H1 (cell line): ENCODE data around the gene CORO2B. TPM values are rescaled to one million over a fixed set of nuclear protein-coding genes. Genes with fewer than 3 reads are reported as not detected.

Experiments used
- CTCF ChIA-PET: fragments of 300-600 bp; sonication (Branson Sonifier 250); formaldehyde crosslinking; loops from one replicate; lab custom pipeline; 2021; ENCODE audit not compliant: partially characterized antibody; lab: Charles Lee
- POLR2A ChIA-PET: fragments of 300-600 bp; sonication (Branson Sonifier 250); formaldehyde crosslinking; loops from one replicate; lab custom pipeline; 2021; ENCODE audit warnings: inconsistent platforms; ENCODE audit not compliant: partially characterized antibody; lab: Charles Lee
- DNase-seq, 2 experiments: peaks; one replicate each; pipeline versions ENCODE4 v3.0.0 to v3.0.0-alpha.2; 2010 to 2022; ENCODE audit warnings: low spot score in 2 of 2, low read depth in 1 of 2, mixed read lengths in 1 of 2
- FAIRE-seq: peaks from 2 replicates; lab custom pipeline; 2011; peaks lifted over from hg19 to GRCh38; lab: Jason Lieb, UNC
- H2AFZ ChIP-seq: 2 replicates; pipeline ENCODE4 v1.8.1; 2012; ENCODE audit warnings: low read length, inconsistent platforms
- H2AK5ac ChIP-seq: 2 replicates; pipeline ENCODE4 v1.6.1; 2013; ENCODE audit warnings: low read depth, low read length
- H2BK120ac ChIP-seq: replicated peaks from 2 replicates; pipeline ENCODE3; 2013; ENCODE audit warnings: low read depth, low read length, inconsistent platforms
- H2BK12ac ChIP-seq: 2 replicates; pipeline ENCODE4 v1.6.1; 2013; ENCODE audit warnings: low read depth, low read length
- H2BK15ac ChIP-seq: 2 replicates; pipeline ENCODE4 v1.6.1; 2013; ENCODE audit warnings: low read length
- H2BK20ac ChIP-seq: 2 replicates; pipeline ENCODE4 v1.6.1; 2013; ENCODE audit warnings: low read length
- H2BK5ac ChIP-seq: 2 replicates; pipeline ENCODE4 v1.6.1; 2013; ENCODE audit warnings: low read depth, low read length
- H3K14ac ChIP-seq: 2 replicates; pipeline ENCODE4 v1.6.1; 2013; ENCODE audit warnings: inconsistent platforms; ENCODE audit not compliant: insufficient read length
- H3K18ac ChIP-seq: 2 replicates; pipeline ENCODE4 v1.6.1; 2013; ENCODE audit warnings: low read length; ENCODE audit errors: extremely low read depth
- H3K23ac ChIP-seq: 2 replicates; pipeline ENCODE4 v1.6.1; 2013; ENCODE audit warnings: inconsistent platforms; ENCODE audit not compliant: insufficient read length
- H3K23me2 ChIP-seq: 2 replicates; pipeline ENCODE4 v1.6.1; 2013; ENCODE audit warnings: low read depth, low read length
- H3K27ac ChIP-seq: 2 replicates; pipeline ENCODE4 v1.6.1; 2011; ENCODE audit warnings: low read depth, low read length, inconsistent platforms
- H3K27me3 ChIP-seq, 4 experiments: replicated peaks in 1 of 4; 1 replicate in 1 of 4; 2 replicates in 3 of 4; pipeline versions ENCODE4 v1.6.1 to v1.8.1; 2011 to 2013; ENCODE audit warnings: low read length in 3 of 4, mild to moderate bottlenecking in 3 of 4, inconsistent platforms in 2 of 4, mixed read lengths in 2 of 4, moderate library complexity in 1 of 4; ENCODE audit not compliant: control insufficient read depth in 3 of 4, insufficient read depth in 3 of 4; ENCODE audit errors: extremely low read depth in 1 of 4
- H3K36me3 ChIP-seq, 4 experiments: 2 replicates each; pipeline versions ENCODE4 v1.6.1 to v1.8.1; 2011 to 2013; ENCODE audit warnings: mild to moderate bottlenecking in 4 of 4, low read length in 3 of 4, moderate library complexity in 2 of 4, control low read depth in 1 of 4, inconsistent platforms in 1 of 4; ENCODE audit not compliant: insufficient read depth in 4 of 4, control insufficient read depth in 2 of 4
- H3K4ac ChIP-seq: replicated peaks from 2 replicates; pipeline ENCODE3; 2013; ENCODE audit warnings: low read length, low read depth, mixed read lengths, inconsistent platforms; ENCODE audit not compliant: insufficient read length
- H3K4me1 ChIP-seq, 4 experiments: replicated peaks in 1 of 4; 1 replicate in 1 of 4; 2 replicates in 3 of 4; pipeline versions ENCODE4 v1.6.1 to v1.8.1; 2011 to 2013; ENCODE audit warnings: low read length in 3 of 4, inconsistent platforms in 2 of 4, mixed read lengths in 1 of 4; ENCODE audit not compliant: insufficient read depth in 4 of 4, control insufficient read depth in 3 of 4
- H3K4me2 ChIP-seq, 2 experiments: 2 replicates each; pipeline versions ENCODE4 v1.6.1 to v1.8.1; 2011 to 2013; ENCODE audit warnings: low read depth in 2 of 2, low read length in 2 of 2, control low read depth in 1 of 2, inconsistent platforms in 1 of 2, mild to moderate bottlenecking in 1 of 2; ENCODE audit not compliant: insufficient read depth in 1 of 2
- H3K4me3 ChIP-seq, 4 experiments: fragments of 200-600, 300-600 bp in 1 of 4; sonication (generic), shearing (Covaris generic), sonication (Bioruptor Twin) in 1 of 4; 2 replicates each; pipeline versions ENCODE4 v1.5.1 to v1.8.1; 2011 to 2016; ENCODE audit warnings: low read length in 4 of 4, low read depth in 3 of 4, control low read depth in 2 of 4, inconsistent platforms in 2 of 4, mild to moderate bottlenecking in 2 of 4, mixed read lengths in 1 of 4, moderate library complexity in 1 of 4; ENCODE audit not compliant: insufficient read depth in 2 of 4; ENCODE audit errors: extremely low read depth in 1 of 4
- H3K56ac ChIP-seq: replicated peaks from 2 replicates; pipeline ENCODE3; 2013; ENCODE audit warnings: low read depth, mild to moderate bottlenecking, mixed read lengths, low read length, inconsistent platforms; ENCODE audit not compliant: insufficient read length
- H3K79me1 ChIP-seq: 2 replicates; pipeline ENCODE4 v1.6.1; 2013; ENCODE audit warnings: low read depth, low read length, control low read depth
- H3K79me2 ChIP-seq, 2 experiments: 2 replicates each; pipeline versions ENCODE4 v1.6.1 to v1.8.1; 2012 to 2013; ENCODE audit warnings: low read length in 2 of 2, mild to moderate bottlenecking in 2 of 2, inconsistent platforms in 1 of 2; ENCODE audit not compliant: insufficient read depth in 2 of 2, control insufficient read depth in 1 of 2
- H3K9ac ChIP-seq, 4 experiments: replicated peaks in 1 of 4; 1 replicate in 1 of 4; 2 replicates in 3 of 4; pipeline versions ENCODE4 v1.6.1 to v1.8.1; 2011 to 2013; ENCODE audit warnings: low read depth in 3 of 4, low read length in 3 of 4, control low read depth in 2 of 4, mild to moderate bottlenecking in 2 of 4, moderate library complexity in 2 of 4, inconsistent platforms in 1 of 4; ENCODE audit errors: extremely low read depth in 1 of 4
- H3K9me3 ChIP-seq, 2 experiments: 2 replicates each; pipeline versions ENCODE4 v1.6.1 to v1.8.1; 2012 to 2013; ENCODE audit warnings: mild to moderate bottlenecking in 2 of 2, moderate library complexity in 2 of 2, control low read depth in 1 of 2, inconsistent platforms in 1 of 2, low read depth in 1 of 2, low read length in 1 of 2, mixed read lengths in 1 of 2; ENCODE audit not compliant: insufficient read depth in 2 of 2
- H4K20me1 ChIP-seq, 2 experiments: replicated peaks in 1 of 2; 2 replicates each; pipeline versions ENCODE3 to v1.8.1; 2011 to 2013; ENCODE audit warnings: inconsistent platforms in 2 of 2, low read length in 2 of 2, mild to moderate bottlenecking in 1 of 2; ENCODE audit not compliant: insufficient read depth in 2 of 2, control insufficient read depth in 1 of 2
- H4K5ac ChIP-seq: 2 replicates; pipeline ENCODE4 v1.6.1; 2013; ENCODE audit warnings: low read length, low read depth, mixed read lengths, inconsistent platforms; ENCODE audit not compliant: insufficient read length
- H4K8ac ChIP-seq: 2 replicates; pipeline ENCODE4 v1.8.0; 2013; ENCODE audit warnings: mild to moderate bottlenecking, moderate library complexity, low read length, inconsistent platforms; ENCODE audit not compliant: insufficient read depth; ENCODE audit errors: extremely low read depth
- H4K91ac ChIP-seq: replicated peaks from 2 replicates; pipeline ENCODE3; 2013; ENCODE audit warnings: low read length, mixed read lengths, inconsistent platforms; ENCODE audit not compliant: insufficient read length
- CEBPB ChIP-seq: IDR thresholded peaks from 2 replicates; pipeline ENCODE4 v1.6.1; 2012; ENCODE audit warnings: low read depth, low read length
- CREB1 ChIP-seq: IDR thresholded peaks from 2 replicates; pipeline ENCODE4 v1.6.1; 2012; ENCODE audit warnings: inconsistent platforms
- CTBP2 ChIP-seq: IDR thresholded peaks from 2 replicates; pipeline ENCODE4 v1.7.0; 2011; ENCODE audit warnings: borderline replicate concordance, mild to moderate bottlenecking, moderate library complexity, mixed read lengths, low read length; ENCODE audit not compliant: insufficient read depth, insufficient read length
- FOSL1 ChIP-seq: IDR thresholded peaks from 2 replicates; pipeline ENCODE4 v1.6.1; 2011; ENCODE audit warnings: mild to moderate bottlenecking, low read depth, low read length, moderate library complexity; ENCODE audit not compliant: insufficient read depth
- HDAC6 ChIP-seq: IDR thresholded peaks from one replicate; pipeline ENCODE4 v1.7.1; 2012; ENCODE audit warnings: low read depth, mild to moderate bottlenecking, inconsistent platforms, low read length, moderate library complexity
- MAFK ChIP-seq: IDR thresholded peaks from 2 replicates; pipeline ENCODE4 v1.6.1; 2012; ENCODE audit warnings: low read depth, mild to moderate bottlenecking, improper control_type of control experiment, low read length
- NRF1 ChIP-seq: IDR thresholded peaks from 2 replicates; pipeline ENCODE4 v1.6.1; 2011; ENCODE audit warnings: mild to moderate bottlenecking, low read depth, low read length, improper control_type of control experiment
- RBBP5 ChIP-seq: IDR thresholded peaks from 2 replicates; pipeline ENCODE4 v1.7.1; 2012; ENCODE audit warnings: low read depth, mild to moderate bottlenecking, inconsistent platforms, low read length, moderate library complexity, borderline replicate concordance
- RNF2 ChIP-seq: fragments of 200-900, 300-1000 bp; sonication (generic); IDR thresholded peaks from 2 replicates; pipeline ENCODE4 v1.7.1; 2016; ENCODE audit warnings: borderline replicate concordance, low read depth, mild to moderate bottlenecking, antibody characterized with exemption, low read length; ENCODE audit not compliant: poor library complexity, severe bottlenecking; ENCODE audit errors: missing control alignments
- SP1 ChIP-seq: IDR thresholded peaks from 2 replicates; pipeline ENCODE4 v1.6.1; 2011; ENCODE audit warnings: low read depth, low read length
- TAF7 ChIP-seq: optimal IDR thresholded peaks from 2 replicates; pipeline ENCODE3; 2011; ENCODE audit warnings: low read depth, mild to moderate bottlenecking, inconsistent platforms, low read length, moderate library complexity, borderline replicate concordance
- USF2 ChIP-seq: IDR thresholded peaks from 2 replicates; pipeline ENCODE4 v1.6.1; 2011; ENCODE audit warnings: low read length, improper control_type of control experiment
- WGBS, 2 experiments: shearing (Covaris generic) in 1 of 2; methylation state at CpG; one replicate each; pipeline versions ENCODE4 v1.1.6 to v1.1.7; 2013 to 2015; ENCODE audit warnings: low lambda C conversion rate in 2 of 2, mixed read lengths in 2 of 2, inconsistent platforms in 1 of 2, low coverage in 1 of 2, missing lambda C conversion rate in 1 of 2; ENCODE audit not compliant: insufficient replicate concordance in 2 of 2, insufficient coverage in 1 of 2, insufficient read length in 1 of 2; ENCODE audit errors: extremely low coverage in 1 of 2, missing lambda C conversion rate in 1 of 2; 5-methylcytosine and 5-hydroxymethylcytosine counted together
- polyA plus RNA-seq, 7 experiments: library from polyadenylated mRNA; depleted of rRNA in 3 of 7; stranded (reverse) in 5 of 7; unstranded in 2 of 7; fragments of >200 nt in 5 of 7; fragments of 200-250 nt in 2 of 7; gene quantifications; 1 replicate in 5 of 7; 2 replicates in 1 of 7; 4 replicates in 1 of 7; pipeline versions ENCODE4 v1.2.1 to v1.2.3, GENCODE V29; 2011 to 2013; ENCODE audit warnings: missing spikeins in 2 of 7, mixed read lengths in 2 of 7
- total RNA-seq: library from RNA; stranded (reverse); fragmentation: NEBNext Ultra II Directional; extraction: Animal tissue kit (Norgen Biotek cat#: 25700); gene quantifications from 2 replicates; pipeline ENCODE4 v1.2.1, GENCODE V29; 2021

CORO2B gene
- total and polyA plus RNA-seq, 2 of the 8 experiments (the other 6 are each of a cell fraction or from before 2014, with no cell fraction given), result 3.4 to 6.7 TPM

GRCh38 chr15:68706931-68707330 is 128.1 kb downstream of the CORO2B start:
- Histone ChIP-seq H3K27me3 (no peaks in the 10 kb centered on the region), H3K9ac (no peak overlapping the region), H3K36me3 (no peaks in the 10 kb centered on the region), H2BK15ac (no peak overlapping the region), H3K14ac (no peak overlapping the region), H2BK20ac (no peak overlapping the region), H3K4ac (no peak overlapping the region), H3K4me1 (peaks cover 0 to 2% (median 0%) of the 10 kb centered on the region in 4 experiments; a peak in 1 of 7 replicates), H3K27ac (no peak overlapping the region), H3K9me3 (no peaks in the 10 kb centered on the region), H3K18ac (no peak overlapping the region), H3K56ac (no peak overlapping the region), H3K79me1 (no peaks in the 10 kb centered on the region), H2BK120ac (no peak overlapping the region), H3K4me3 (no peak overlapping the region), H2BK5ac (no peak overlapping the region), H4K8ac (no peak overlapping the region), H3K23ac (no peak overlapping the region), H4K91ac (no peak overlapping the region), H4K5ac (no peak overlapping the region), H2AK5ac (no peak overlapping the region), H4K20me1 (no peaks in the 10 kb centered on the region), H3K79me2 (no peaks in the 10 kb centered on the region), H2BK12ac (no peak overlapping the region), H3K4me2 (no peak overlapping the region), H2AFZ (no peak overlapping the region), H3K23me2 (no peaks in the 10 kb centered on the region)
- CTCF ChIA-PET, result interaction anchor here (1.0 to 3.2 kb wide), 6 partner anchors 15 to 169 kb away, joined by 3 to 13 read pairs (median 4); no protein-coding TSS in a partner anchor
- POLR2A ChIA-PET, result interaction anchor here (1.1 kb wide), 1 partner anchor 17 kb away, joined by 3 read pairs; no protein-coding TSS in a partner anchor
- 91% methylated on average over 11 of the region's 11 CpGs; no CpG with 5 or more reads in 1 of the 2 experiments for WGBS, 2 experiments
- FAIRE-seq, result no peak
- no peak for DNase-seq
- TF ChIP-seq SP1 (no peak), USF2 (no peak), FOSL1 (no peak), CREB1 (no peak), NRF1 (no peak), RBBP5 (no peak), MAFK (no peak), HDAC6 (no peak), CEBPB (no peak), RNF2 (no peak), TAF7 (no peak), CTBP2 (no peak)
